HG02885 (cell line): ENCODE results near the gene FRMD4A.

Experiments used
- ATAC-seq: cut with Tn5 transposase; IDR thresholded peaks from one replicate; pipeline ENCODE4 v1.9.1; 2021; ENCODE audit warnings: mild to moderate bottlenecking; ENCODE audit not compliant: unreplicated experiment, poor library complexity

The FRMD4A gene

DNA sequence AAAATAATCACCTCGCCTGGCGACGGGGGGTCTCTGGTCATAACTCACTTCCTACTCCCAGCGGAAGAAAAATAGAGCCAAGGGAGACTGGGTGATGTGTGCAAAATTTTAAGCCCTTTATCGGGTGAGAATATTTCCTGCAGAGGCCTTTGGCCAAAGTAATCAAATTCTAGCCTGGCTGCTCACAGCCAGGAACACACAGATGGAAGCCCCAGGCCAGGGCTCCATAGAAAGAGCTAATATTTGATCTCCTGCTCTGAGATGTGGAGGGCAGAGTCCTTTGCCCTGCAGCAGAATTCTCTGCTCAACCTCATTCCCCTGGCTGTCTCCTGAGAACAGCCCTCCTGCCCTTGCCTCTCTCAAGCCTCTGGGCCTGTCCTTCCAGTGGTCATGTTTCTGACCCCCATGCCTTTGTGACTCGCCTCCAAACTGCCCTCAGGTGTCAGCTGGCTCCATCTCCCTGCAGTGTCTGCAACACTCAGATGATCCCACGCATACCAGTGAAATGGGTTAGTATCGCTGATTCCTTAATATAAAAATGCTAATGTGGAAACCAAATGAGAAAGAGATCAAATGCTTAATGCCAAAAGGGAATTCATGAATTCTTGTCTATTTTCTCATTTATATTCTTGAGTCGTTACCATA lies 34.5 kb downstream of the FRMD4A start:
- no peak for ATAC-seq

DNA sequence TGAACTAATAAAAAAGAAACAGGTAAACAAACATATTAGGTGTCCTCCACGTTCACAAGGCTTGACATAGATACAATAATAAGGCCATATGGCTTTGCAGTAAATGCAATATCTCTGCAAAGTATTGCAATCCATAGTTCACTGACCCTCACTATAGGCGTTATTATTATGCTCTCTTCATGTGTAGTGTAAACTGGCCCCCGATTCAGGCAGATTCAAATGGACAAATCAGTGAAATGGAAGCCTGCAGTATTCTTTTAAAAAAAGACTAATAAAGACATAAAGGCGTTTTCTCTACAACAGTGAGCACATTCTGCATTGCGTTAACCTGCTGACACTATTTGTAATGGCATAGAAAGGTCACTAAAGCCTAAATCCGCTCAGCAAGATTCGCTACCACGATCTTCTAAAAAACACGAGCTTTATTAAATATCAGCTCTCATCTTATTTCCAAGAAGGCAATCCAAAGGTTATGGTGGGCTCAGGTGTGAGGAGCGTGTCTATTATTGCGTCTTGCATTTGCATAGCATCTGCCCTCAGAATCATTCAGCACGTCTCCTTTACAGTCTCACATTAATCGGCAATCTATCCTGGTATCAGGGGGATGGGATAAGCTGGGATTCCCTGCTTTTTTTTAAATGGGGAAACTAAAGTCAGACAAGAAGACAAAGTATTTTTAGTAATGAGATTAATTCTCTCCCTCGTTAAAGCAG lies 36.2 kb downstream of the FRMD4A start:
- no peak for ATAC-seq

DNA sequence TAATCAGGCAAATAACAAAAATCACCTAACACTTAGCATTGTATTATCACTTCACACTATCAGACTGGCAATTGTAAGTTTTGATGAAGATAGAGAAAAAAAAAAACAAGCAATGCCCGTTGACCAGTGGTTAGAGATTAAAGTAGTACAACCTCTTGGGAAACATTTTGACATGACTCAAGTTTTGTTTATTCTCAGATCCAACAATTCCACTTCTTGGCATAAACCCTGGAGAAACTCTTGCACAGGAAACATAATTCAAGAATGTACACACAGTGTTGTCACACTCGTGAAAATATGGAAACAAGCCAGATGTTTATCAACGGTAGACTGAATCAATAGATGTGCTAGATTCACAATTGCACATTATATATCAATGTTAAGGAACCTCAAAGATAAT lies 37.2 kb downstream of the FRMD4A start:
- ATAC-seq, result no peak

DNA sequence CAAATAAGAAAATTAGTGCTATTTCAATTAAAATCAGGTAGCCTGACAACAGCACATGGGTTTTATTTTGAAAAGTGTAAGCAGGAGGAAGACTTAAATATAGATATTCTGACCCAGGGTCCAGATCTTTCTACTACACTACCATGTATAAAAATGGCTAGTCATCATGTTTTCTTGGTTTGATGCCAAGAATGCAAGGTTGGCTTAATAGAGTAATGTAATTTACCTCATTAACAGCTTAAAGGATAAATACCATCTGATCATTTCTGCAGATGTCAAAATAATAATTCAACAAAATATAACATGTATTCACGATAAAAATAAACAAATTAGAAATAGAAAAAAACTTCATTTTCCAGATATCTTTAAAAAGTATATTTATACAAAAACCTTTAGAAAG lies 39.4 kb downstream of the FRMD4A start:
- no peak for ATAC-seq

DNA sequence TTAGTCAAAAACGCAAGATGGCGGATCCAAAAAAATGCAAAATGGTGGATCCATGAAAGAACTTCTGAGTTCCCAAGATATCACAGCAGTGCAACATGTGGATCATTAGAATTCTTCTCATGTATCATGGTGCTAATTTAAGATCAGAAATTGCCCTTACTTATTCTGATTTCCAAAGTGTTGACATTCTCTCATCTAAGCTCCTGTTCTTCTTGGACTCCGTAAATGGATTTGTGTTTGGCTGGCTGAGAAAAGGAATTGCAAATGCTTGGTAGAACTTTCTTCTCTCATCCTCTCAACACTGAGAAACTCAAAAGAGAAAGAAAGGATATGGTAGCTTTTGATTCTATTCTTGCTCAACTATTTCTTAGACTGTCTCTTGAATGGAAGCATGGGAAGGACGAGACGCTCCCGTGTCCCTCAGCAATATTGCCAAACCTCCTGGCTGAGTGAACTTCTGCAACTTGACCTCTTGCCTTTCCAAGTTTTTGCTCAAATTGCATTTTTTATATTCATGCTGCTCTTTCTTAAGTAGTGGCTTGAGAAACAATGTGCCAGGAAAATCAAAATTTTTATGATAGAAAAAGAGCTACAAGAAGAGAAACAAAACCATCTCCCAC lies 44.7 kb downstream of the FRMD4A start:
- ATAC-seq, result no peak

DNA sequence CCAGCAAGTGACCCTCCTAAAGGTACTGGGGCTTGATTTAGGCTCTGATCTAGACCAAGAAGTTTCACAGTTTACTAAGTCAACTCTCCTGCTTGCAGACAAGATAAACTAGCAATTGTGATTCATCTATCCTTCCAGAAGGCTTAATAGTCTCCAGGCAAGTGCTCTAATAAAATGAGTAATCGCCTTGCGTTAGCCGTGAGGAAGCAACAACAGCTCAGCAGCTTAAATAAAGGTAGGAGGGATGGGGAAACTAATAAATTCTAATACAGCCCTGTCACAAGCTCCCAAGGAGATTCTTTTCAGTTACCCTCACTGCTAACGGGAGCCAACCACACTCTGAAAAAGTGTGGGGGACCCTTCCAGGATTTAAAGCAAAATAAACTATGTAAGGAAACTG lies 48.4 kb downstream of the FRMD4A start:
- no peak for ATAC-seq

DNA sequence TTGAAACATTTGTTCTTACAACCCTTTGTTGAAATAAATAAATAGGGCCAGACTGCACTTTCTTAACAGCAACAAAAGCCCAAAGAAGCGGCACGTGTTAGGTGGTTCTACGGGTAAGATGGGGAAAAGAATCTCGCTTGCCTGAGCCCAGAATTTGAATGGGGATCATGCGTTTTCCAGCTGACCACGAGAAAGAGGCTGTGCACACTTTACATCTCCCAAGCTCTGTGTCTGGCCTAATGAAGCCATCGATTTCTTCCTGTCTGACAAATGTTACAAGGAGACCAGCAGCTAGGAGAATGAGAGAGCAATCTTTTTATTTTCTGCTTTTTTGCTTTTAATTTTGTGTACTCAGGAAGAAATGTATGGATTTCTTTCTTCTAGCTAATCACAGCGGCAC lies 52.2 kb downstream of the FRMD4A start:
- no peak for ATAC-seq

DNA sequence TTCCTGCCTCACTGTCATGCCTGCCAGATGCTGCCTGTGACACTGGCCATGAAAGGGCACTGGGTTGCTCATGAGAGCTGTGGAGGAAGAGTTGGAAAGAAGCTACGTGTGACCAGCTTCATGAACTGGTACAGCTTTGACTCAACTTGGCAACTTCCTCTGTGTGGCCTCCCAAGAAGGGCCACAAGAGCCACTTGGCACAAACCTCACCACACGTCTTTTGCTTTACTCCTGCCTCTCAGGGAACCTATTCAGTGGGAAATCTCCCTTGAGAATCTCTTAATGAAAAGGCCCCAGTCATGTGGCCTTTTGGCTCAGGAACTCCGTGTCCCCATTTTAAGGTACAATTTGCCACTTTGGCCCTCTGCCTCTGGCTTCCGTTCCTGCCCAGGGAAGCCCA lies 54.5 kb downstream of the FRMD4A start:
- ATAC-seq, result no peak

DNA sequence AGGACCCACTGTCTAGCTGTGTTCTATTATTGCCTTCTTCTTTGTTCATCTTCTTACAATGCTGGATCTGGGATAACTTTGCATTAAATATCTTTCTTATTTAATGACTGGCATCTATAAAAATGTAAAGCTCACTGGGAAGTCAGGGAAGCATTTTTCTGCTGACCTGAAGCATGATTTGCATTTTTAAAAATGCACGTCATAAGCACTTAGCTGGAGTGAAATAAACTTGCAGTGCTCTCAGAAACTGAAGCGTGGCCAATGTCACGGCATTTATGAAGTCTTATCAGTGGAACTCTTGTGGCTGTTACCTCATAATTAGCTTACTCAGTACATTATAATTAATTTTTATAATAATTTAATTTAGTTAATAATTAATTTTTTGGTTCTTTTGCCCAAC lies 59.1 kb downstream of the FRMD4A start:
- no peak for ATAC-seq

DNA sequence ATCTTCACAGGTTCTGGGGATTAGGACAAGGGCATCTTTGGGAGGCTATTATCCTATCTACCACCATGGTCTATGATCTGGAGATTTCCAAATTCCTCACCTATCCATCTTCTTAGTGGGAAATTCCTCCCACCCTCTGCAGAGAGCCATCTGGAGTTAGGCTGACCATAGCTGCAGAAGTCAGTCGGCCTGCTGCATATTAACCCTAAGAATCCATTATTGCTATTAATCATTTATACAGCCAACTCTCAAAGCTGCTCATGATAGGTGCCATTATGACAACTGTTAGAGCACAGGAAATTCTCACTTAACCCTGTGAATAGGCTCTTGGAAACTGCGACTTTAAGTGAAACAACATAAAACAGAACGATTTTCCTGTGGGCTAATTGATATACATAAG lies 60.4 kb downstream of the FRMD4A start:
- ATAC-seq, result no peak

DNA sequence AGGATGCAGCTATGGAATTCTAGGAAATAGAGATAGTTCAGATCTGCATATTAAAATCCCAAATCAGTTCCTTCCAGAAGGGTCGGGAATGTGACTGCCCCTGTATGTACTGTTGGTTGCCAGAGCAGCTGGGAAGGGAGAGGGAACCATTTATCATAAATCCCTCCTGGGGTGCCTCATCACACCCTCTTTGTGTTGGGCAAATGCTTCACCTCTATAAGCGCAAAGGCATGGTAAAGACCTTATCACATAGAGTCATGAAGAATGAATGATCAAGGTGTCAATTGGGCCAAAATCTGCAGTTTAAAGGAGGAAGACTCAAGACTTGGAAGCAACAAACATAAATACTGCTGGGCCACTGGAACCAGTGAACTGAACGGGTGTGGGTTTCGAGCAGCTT lies 65.0 kb downstream of the FRMD4A start:
- ATAC-seq, result no peak

DNA sequence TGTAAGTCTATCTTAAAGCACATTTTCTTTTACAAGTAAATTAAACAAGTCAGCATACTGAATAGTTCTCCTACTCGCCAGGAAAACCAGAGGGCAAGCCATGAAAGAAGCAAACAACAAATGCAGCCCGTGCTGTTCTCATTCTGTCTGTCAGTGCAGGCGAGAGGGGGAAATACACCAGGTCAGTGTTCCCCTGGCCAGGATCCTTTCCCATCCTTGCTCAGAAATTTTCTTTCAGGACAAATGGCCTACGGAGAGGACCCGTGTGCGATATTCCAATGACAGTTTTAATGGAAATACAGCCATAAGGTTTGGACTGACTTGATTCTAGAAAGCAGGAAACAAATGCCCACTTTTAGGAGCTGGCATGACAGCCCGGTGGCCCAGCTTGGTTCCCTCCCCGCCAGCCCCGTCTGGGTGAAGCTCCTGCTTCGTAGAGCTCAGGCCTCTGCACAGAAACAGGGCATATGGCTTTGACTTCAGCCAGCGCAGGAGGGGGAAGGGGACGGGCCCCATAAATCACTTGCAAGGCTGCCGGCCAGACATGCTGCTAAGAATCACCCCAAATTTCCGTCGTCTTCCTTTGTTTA lies 67.8 kb downstream of the FRMD4A start:
- ATAC-seq, result no peak

DNA sequence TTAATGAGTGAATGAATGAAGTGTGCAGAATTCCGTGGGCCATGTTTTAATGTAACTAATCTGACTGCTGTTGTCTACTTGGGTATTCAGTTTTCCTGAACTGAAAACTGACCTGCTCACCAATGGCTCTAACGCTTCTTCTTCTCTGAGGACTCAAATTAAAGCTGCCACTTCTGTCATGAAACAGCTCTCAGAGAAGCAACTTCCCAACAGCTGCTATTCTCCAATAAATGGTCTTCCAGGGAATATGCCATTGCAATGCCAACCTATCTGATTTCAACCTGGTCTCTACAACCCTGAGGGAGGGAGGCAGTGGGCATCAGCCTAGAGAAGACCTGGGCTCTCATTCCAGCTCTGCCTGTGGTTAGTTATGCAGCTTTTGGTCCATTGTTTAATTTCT lies 69.4 kb downstream of the FRMD4A start:
- no peak for ATAC-seq

DNA sequence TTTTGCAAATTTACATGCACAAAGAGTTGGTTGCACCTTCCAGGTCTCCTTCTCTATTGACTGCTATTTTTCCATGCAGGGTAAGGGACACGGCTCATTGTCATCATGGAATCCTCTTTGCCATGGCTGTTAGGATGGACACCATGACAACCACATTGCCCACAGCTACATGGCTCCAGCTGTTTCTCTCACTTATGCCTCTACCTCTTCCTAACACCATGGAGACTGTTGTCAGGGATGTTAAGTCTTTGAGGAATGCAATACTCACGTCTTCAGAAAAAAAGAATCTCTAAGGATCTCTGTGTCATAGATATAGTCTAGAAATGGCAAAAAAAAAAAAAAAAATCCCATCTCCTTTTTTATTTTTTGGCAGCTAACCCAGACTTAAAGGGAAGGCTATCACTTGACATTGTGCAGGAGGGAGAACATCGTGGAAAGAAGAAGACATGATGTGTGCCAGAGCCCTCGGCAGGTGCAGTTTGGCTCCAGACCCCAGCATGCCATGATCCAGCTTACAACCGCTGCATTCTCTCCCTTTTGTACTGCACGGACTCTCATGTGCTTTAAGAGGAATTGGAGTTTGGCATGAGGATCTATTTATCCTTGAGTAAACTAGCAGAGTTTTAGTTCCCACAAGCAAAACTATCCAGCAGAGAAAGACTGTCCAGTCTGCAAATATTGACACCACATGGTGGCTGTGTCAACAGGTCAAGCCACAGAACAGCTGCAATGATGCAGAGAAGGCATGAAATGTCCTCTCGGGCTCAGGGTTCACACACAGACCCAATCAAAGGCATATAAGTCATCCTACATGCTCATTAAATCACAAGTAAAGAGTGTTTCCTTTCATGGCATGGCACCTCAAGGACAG lies 70.8 kb downstream of the FRMD4A start:
- no peak for ATAC-seq

DNA sequence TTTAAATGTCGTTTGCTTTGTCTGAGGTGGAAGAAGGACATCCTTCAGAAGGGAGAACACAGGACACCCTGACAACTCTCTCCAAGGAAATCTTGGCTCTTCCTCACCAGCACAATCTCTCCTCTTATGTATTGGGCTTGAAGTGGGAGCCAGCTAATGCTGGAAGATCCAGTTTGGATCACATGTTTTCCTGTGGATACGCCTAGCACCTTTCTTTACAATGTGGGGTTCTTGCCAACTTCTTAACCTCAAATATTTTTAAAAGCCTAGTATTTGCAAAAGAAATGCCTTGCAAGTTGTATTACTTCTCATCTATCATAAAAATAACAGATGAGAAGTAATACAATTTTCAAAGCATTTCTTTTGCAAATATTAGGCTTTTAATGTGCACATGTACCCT lies 76.4 kb downstream of the FRMD4A start:
- no peak for ATAC-seq

DNA sequence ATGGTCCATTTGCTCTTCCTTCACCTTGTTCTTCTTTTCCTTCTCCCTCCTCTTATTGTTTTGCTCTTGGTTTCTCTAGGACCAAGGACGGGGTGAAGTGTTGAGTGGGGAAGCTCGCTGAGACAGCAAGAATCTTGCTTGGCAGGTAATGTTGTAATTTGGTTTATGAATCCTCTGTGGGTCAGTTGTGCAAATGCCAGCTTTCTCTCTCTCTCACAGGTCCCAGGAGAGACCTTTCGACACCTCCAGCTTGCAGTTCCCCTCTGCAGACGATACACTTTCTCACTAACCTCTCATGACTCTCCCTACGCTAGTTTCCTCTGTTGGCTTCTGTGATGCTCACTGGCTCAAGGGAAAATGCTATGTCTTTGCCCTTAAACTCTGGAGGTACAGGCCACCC lies 77.0 kb downstream of the FRMD4A start:
- ATAC-seq, result no peak

DNA sequence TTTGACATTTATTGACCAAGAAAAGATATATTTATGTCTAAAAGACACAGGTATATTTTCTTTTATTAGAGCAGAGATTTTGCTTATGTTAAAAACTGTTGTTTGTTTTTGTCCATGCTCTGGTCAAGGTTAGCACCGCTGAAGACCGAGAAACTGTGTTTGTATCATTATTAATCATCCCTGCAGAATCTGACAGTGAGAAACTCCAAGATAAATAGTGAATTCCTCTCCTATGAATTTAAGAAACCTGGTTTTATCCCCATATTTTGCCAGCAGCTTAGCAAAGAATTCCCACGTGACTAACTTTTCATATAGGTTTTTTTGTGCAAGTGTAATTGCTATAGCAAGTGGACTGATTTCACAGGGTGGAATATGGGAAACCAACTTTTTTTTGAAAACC lies 77.6 kb downstream of the FRMD4A start:
- no peak for ATAC-seq

DNA sequence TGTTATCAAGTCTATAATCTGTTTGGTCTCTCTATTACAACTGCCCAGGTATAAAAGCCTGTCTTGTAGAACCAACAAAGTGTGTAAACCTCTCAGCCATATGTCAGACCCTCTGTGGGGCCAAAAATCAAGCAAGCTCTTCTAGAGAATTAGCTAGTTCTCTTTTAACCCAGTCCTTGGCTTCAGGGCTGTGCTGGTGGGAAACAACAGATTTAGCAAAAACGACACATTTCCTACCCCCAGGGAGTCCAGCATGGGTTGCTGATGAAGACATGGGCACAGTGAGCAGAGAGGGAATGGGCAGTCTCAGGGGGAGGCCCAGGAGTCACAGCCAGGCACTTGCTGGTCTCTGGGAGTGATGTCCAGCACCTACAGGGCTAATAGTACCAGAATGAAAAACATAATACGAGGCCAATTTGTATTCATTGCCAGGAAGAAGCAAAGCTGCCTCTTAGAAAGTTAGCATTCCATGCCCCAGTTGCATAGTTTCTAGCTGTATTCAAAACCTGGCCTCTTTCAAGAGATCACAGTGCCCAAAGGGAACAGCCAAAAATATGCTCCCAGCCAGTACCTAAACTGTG lies 80.1 kb downstream of the FRMD4A start:
- no peak for ATAC-seq

DNA sequence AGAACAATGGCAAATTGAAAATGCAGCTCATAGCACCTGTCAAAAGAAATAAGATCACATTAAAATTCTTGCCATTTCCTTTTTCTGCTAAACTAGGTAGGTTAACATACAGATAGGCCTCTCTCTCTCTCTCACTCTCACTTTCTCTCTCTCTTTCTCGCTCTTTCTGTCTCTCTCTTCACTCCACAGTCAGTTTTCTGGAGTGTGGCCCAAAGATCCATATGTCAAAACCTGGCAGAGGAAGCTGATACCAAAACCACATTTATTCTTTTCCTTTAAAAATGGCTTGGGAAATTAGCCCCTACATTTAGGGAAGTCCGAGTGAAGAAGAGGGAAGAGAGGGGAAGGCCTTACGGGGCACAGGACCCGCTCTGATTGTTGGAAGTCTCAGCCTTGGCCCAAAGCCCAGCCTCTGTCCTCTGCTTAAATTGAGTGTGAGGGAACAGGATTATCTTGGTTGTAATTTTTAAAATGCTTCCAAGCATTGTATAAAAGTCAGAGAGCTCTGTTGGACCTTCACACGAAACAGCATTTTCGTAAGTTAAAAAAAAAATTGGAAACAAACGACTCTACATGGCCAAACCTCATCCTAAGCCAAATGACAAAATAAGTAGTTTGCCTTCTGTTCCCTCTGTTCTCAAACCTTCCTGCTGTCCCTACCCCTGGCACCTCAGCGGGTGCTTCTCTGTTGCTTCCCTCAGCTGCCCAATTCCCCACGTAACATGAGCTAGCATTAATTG lies 83.2 kb downstream of the FRMD4A start:
- no peak for ATAC-seq

DNA sequence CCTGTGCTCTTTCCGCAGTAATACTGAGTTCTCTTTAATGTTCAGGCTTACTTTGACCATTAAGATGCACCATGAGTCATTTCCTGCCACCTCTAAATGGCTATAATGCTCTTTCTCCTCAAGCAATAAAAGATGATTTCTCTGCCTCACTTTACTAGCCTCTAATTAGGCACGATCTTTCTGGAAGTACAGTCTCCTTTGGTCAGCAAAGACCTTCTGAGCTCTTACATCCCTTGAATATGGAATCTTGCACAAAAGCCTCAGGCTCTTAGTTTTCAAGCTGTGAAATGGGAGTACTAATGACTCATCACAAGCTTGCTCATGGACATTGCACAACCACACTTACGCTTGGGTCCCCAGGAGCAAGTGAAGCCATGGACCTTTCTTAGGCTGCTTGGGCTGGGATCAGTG lies 85.9 kb downstream of the FRMD4A start:
- no peak for ATAC-seq
